IMR-90 (cell line): ENCODE measurements around the gene RTEL1. TPM values are rescaled to one million over a fixed set of nuclear protein-coding genes. Genes with fewer than 3 reads are reported as not detected.

Source experiments
- ATAC-seq: fragments of 200-7000 bp; cut with Tn5 transposase; 2 replicates; pipeline ENCODE4 v1.9.1; 2020; ENCODE audit warnings: low read depth, mild to moderate bottlenecking, moderate library complexity
- BruUV-seq: library from RNA; stranded (reverse); fragments of 400-500 nt; replicated peaks from 2 replicates; lab custom pipeline; 2021; lab: Mats Ljungman, UMichigan
- CTCF ChIA-PET: fragments of 300-600 bp; formaldehyde crosslinking; extraction: SDS; loops from one replicate; lab custom pipeline; 2021; ENCODE audit warnings: antibody characterized with exemption; lab: Yijun Ruan, JAX
- POLR2A ChIA-PET: fragments of 300-600 bp; sonication (Branson Sonifier 250); formaldehyde crosslinking; loops from one replicate; lab custom pipeline; 2022; ENCODE audit warnings: antibody characterized with exemption; ENCODE audit not compliant: unreplicated experiment; lab: Charles Lee
- DNase-seq: peaks from one replicate; pipeline ENCODE4 v3.0.0; 2013
- H2AFZ ChIP-seq: replicated peaks from 2 replicates; pipeline ENCODE3; 2013; ENCODE audit warnings: low read length, mild to moderate bottlenecking; ENCODE audit not compliant: poor library complexity
- H2AK5ac ChIP-seq: 2 replicates; pipeline ENCODE4 v1.6.1; 2013; ENCODE audit warnings: low read depth, low read length, inconsistent platforms
- H2AK9ac ChIP-seq: replicated peaks from 2 replicates; pipeline ENCODE3; 2013; ENCODE audit warnings: mild to moderate bottlenecking, low read depth, low read length, moderate library complexity; ENCODE audit not compliant: poor library complexity
- H2BK120ac ChIP-seq: 2 replicates; pipeline ENCODE4 v1.6.1; 2013; ENCODE audit warnings: low read depth, low read length, inconsistent platforms
- H2BK15ac ChIP-seq: 3 replicates; pipeline ENCODE4 v1.6.1; 2013; ENCODE audit warnings: low read depth, low read length, inconsistent platforms
- H2BK20ac ChIP-seq: 2 replicates; pipeline ENCODE4 v1.6.1; 2013; ENCODE audit warnings: low read depth, mild to moderate bottlenecking, inconsistent platforms, low read length, moderate library complexity
- H2BK5ac ChIP-seq: 2 replicates; pipeline ENCODE4 v1.6.1; 2013; ENCODE audit warnings: mild to moderate bottlenecking, low read depth, low read length, inconsistent platforms; ENCODE audit not compliant: poor library complexity, severe bottlenecking
- H3K14ac ChIP-seq: replicated peaks from 2 replicates; pipeline ENCODE4 v1.6.1; 2013; ENCODE audit warnings: low read depth, low read length, inconsistent platforms
- H3K18ac ChIP-seq: 2 replicates; pipeline ENCODE4 v1.6.1; 2013; ENCODE audit warnings: low read depth, low read length, control low read depth
- H3K23ac ChIP-seq: 2 replicates; pipeline ENCODE4 v1.6.1; 2013; ENCODE audit warnings: low read depth, low read length, inconsistent platforms
- H3K27ac ChIP-seq: 2 replicates; pipeline ENCODE4 v1.5.1; 2013; ENCODE audit warnings: mild to moderate bottlenecking, control low read depth, low read length; ENCODE audit not compliant: insufficient read depth
- H3K27me3 ChIP-seq: 2 replicates; pipeline ENCODE4 v1.6.1; 2013; ENCODE audit warnings: low read length; ENCODE audit not compliant: control insufficient read depth, insufficient read depth
- H3K36me3 ChIP-seq: 2 replicates; pipeline ENCODE4 v1.6.1; 2013; ENCODE audit warnings: low read length, mixed read lengths; ENCODE audit not compliant: control insufficient read depth, insufficient read depth
- H3K4ac ChIP-seq: 2 replicates; pipeline ENCODE4 v1.6.1; 2013; ENCODE audit warnings: low read depth, low read length, inconsistent platforms
- H3K4me1 ChIP-seq: 2 replicates; pipeline ENCODE4 v1.6.1; 2013; ENCODE audit warnings: low read length, mixed read lengths; ENCODE audit not compliant: control insufficient read depth, insufficient read depth
- H3K4me2 ChIP-seq: 2 replicates; pipeline ENCODE4 v1.6.1; 2013; ENCODE audit warnings: low read depth, mild to moderate bottlenecking, control low read depth, low read length, moderate library complexity
- H3K4me3 ChIP-seq: 2 replicates; pipeline ENCODE4 v1.5.1; 2013; ENCODE audit warnings: low read depth, mild to moderate bottlenecking, control low read depth, low read length, moderate library complexity; ENCODE audit not compliant: insufficient read depth
- H3K56ac ChIP-seq: 2 replicates; pipeline ENCODE4 v1.6.1; 2013; ENCODE audit warnings: low read length, inconsistent platforms; ENCODE audit not compliant: insufficient read depth; ENCODE audit errors: extremely low read depth
- H3K79me1 ChIP-seq, 2 experiments: 2 replicates each; pipeline ENCODE4 v1.6.1; 2013; ENCODE audit warnings: low read length in 2 of 2, inconsistent platforms in 1 of 2, low read depth in 1 of 2
- H3K9ac ChIP-seq: 2 replicates; pipeline ENCODE4 v1.6.1; 2013; ENCODE audit warnings: low read depth, low read length, control low read depth
- H3K9me1 ChIP-seq: 2 replicates; pipeline ENCODE4 v1.6.1; 2013; ENCODE audit warnings: low read length, inconsistent platforms; ENCODE audit not compliant: insufficient read depth
- H3K9me3 ChIP-seq: 2 replicates; pipeline ENCODE4 v1.6.1; 2013; ENCODE audit warnings: low read length; ENCODE audit not compliant: control insufficient read depth, insufficient read depth
- H4K20me1 ChIP-seq: 2 replicates; pipeline ENCODE4 v1.6.1; 2013; ENCODE audit warnings: low read length, inconsistent platforms; ENCODE audit not compliant: insufficient read depth
- H4K5ac ChIP-seq: 2 replicates; pipeline ENCODE4 v1.6.1; 2013; ENCODE audit warnings: mild to moderate bottlenecking, low read depth, low read length, control low read depth
- H4K8ac ChIP-seq, 2 experiments: 2 replicates each; pipeline ENCODE4 v1.6.1; 2013; ENCODE audit warnings: low read depth in 2 of 2, low read length in 2 of 2, control low read depth in 1 of 2, inconsistent platforms in 1 of 2
- H4K91ac ChIP-seq: 2 replicates; pipeline ENCODE4 v1.6.1; 2013; ENCODE audit warnings: low read depth, low read length, inconsistent platforms; ENCODE audit not compliant: insufficient read depth
- BHLHE40 ChIP-seq: fragments of 150-350 bp; IDR thresholded peaks from 2 replicates; pipeline ENCODE4 v1.6.1; 2016; ENCODE audit warnings: mild to moderate bottlenecking, low read depth, low read length
- CEBPB ChIP-seq: IDR thresholded peaks from 2 replicates; pipeline ENCODE4 v1.6.1; 2012; ENCODE audit warnings: low read depth, low read length, improper control_type of control experiment
- CHD1 ChIP-seq: IDR thresholded peaks from 2 replicates; pipeline ENCODE4 v1.6.1; 2012; ENCODE audit warnings: low read depth, low read length, improper control_type of control experiment
- ELK1 ChIP-seq: fragments of 150-350 bp; IDR thresholded peaks from 2 replicates; pipeline ENCODE4 v1.6.1; 2016; ENCODE audit warnings: low read depth, mild to moderate bottlenecking, low read length, moderate library complexity, borderline replicate concordance
- FOS ChIP-seq: fragments of 150-350 bp; IDR thresholded peaks from 2 replicates; pipeline ENCODE4 v1.6.1; 2016; ENCODE audit warnings: low read depth, low read length
- MAFK ChIP-seq: IDR thresholded peaks from 2 replicates; pipeline ENCODE4 v1.6.1; 2012; ENCODE audit warnings: low read depth, low read length, improper control_type of control experiment
- MXI1 ChIP-seq: IDR thresholded peaks from 2 replicates; pipeline ENCODE4 v1.6.1; 2012; ENCODE audit warnings: low read depth, mild to moderate bottlenecking, low read length, moderate library complexity, borderline replicate concordance
- RAD21 ChIP-seq: IDR thresholded peaks from 2 replicates; pipeline ENCODE4 v1.6.1; 2012; ENCODE audit warnings: low read length, improper control_type of control experiment
- RCOR1 ChIP-seq: IDR thresholded peaks from 2 replicates; pipeline ENCODE4 v1.6.1; 2012; ENCODE audit warnings: mild to moderate bottlenecking, low read length, improper control_type of control experiment; ENCODE audit not compliant: insufficient replicate concordance
- RFX5 ChIP-seq: IDR thresholded peaks from 2 replicates; pipeline ENCODE4 v1.8.0; 2012; ENCODE audit warnings: low read depth, mild to moderate bottlenecking, low read length, moderate library complexity
- SMC3 ChIP-seq: fragments of 150-350 bp; IDR thresholded peaks from 2 replicates; pipeline ENCODE4 v1.6.1; 2016; ENCODE audit warnings: low read depth, mild to moderate bottlenecking, antibody characterized with exemption, low read length, moderate library complexity
- WGBS, 2 experiments: methylation state at CpG; one replicate each; pipeline versions ENCODE4 v1.1.5 to v1.1.7; 2013; ENCODE audit warnings: missing lambda C conversion rate in 2 of 2; ENCODE audit not compliant: insufficient read length in 1 of 2; ENCODE audit errors: extremely low coverage in 2 of 2; 5-methylcytosine and 5-hydroxymethylcytosine counted together
- dilution Hi-C: fragments of 300-500 bp; cut with HindIII; formaldehyde crosslinking; loops from one replicate; pipeline ENCODE4 v1.14.3; 2018; ENCODE audit warnings: low sequenced_read_pairs; ENCODE audit not compliant: unreplicated experiment
- in situ Hi-C: fragments of 300-500 bp; cut with MboI; formaldehyde crosslinking; loops from 3 replicates; pipeline ENCODE4 v1.14.3; 2019; ENCODE audit warnings: low sequenced_read_pairs, inconsistent platforms, mixed read lengths
- intact Hi-C: fragments of 100-400 bp; cut with micrococcal nuclease; formaldehyde crosslinking; loops from 2 replicates; pipeline ENCODE4 v1.10.0; 2022
- polyA plus RNA-seq, 3 experiments: library from polyadenylated mRNA; depleted of rRNA; stranded (reverse); fragments of >200 nt; gene quantifications; 2 replicates each; pipeline ENCODE4 v1.2.3, GENCODE V29; 2012; ENCODE audit warnings: low replicate concordance in 1 of 3
- total RNA-seq: library from RNA; depleted of rRNA; stranded (reverse); fragments of >200 nt; gene quantifications from 2 replicates; pipeline ENCODE4 v1.2.3, GENCODE V29; 2012

RTEL1 gene
- total and polyA plus RNA-seq, 2 of the 4 experiments (the other 2 are of a cell fraction): 14.7 to 18.8 TPM

- Histone ChIP-seq H2BK20ac (no peak overlapping the region), H3K9me3 (no peaks in the 10 kb centered on the region), H3K4me2 (no peak overlapping the region), H2AK5ac (no peak overlapping the region), H3K36me3 (peaks cover 35% of the 10 kb centered on the region), H3K4me1 (peaks cover 16% of the 10 kb centered on the region), H3K4me3 (no peak overlapping the region), H3K23ac (no peak overlapping the region), H4K8ac (no peak overlapping the region), H2BK120ac (no peak overlapping the region), H3K14ac (no peak overlapping the region), H2BK15ac (no peak overlapping the region), H3K27me3 (no peaks in the 10 kb centered on the region), H4K91ac (no peak overlapping the region), H3K27ac (no peak overlapping the region), H3K9ac (no peak overlapping the region), H2AFZ (no peak overlapping the region), H3K9me1 (peaks cover 13% of the 10 kb centered on the region), H3K18ac (no peak overlapping the region), H2AK9ac (peak overlapping the region; percentile 13), H2BK5ac (no peak overlapping the region), H3K56ac (no peak overlapping the region), H3K4ac (no peak overlapping the region), H4K5ac (no peak overlapping the region), H4K20me1 (no peaks in the 10 kb centered on the region), H3K79me1 (peaks cover 10 to 29% of the 10 kb centered on the region in 2 experiments)
- dilution Hi-C loops: no loop called here
- in situ Hi-C loops: no loop called here
- POLR2A ChIA-PET: no interaction called here
- TF ChIP-seq RAD21 (no peak), FOS (no peak), MXI1 (no peak), MAFK (no peak), ELK1 (no peak), RCOR1 (no peak), RFX5 (no peak), CHD1 (no peak), CEBPB (no peak), SMC3 (no peak), BHLHE40 (no peak)
- intact Hi-C loops: no loop called here
- 92% methylated on average over 9 of the region's 19 CpGs; no CpG with 5 or more reads in 1 of the 2 experiments for WGBS, 2 experiments
- BruUV-seq: no TSS peak
- DNase-seq (no peak), ATAC-seq (no peak)
- CTCF ChIA-PET: no interaction called here
Measured at GRCh38 chr20:63679799-63680305, 21.7 kb downstream of the RTEL1 start.
